Nucleus accumbens (tissue), 56 donors: ENCODE results near the gene NTHL1.
A peak's percentile ranks its signal among the peaks of the same experiment; 100 is the strongest.

Experiments used
- DNase-seq, 56 donors: peaks; one replicate each; lab custom pipeline; 2025; lab: John Stamatoyannopoulos, UW

The NTHL1 gene

GRCh38 chr16:2033057-2033908, 14.4 kb downstream of the NTHL1 start:
- DNase-seq: peak; percentile 39 to 98 (median 90)

GRCh38 chr16:2032285-2033056, 15.2 kb downstream of the NTHL1 start:
- peak in 41 of 56 donors; percentile 14 to 83 (median 43) for DNase-seq

- no peak for DNase-seq
Observed at GRCh38 chr16:2031081-2031577, 16.5 kb downstream of the NTHL1 start.

- DNase-seq: no peak
Observed at GRCh38 chr16:2030036-2030435, 17.6 kb downstream of the NTHL1 start.

GRCh38 chr16:2029350-2029749, 18.3 kb downstream of the NTHL1 start:
- DNase-seq: no peak

- no peak for DNase-seq
Observed at GRCh38 chr16:2028620-2029220, 18.9 kb downstream of the NTHL1 start.

GRCh38 chr16:2028146-2028545, 19.5 kb downstream of the NTHL1 start:
- DNase-seq: no peak

- DNase-seq: no peak
Observed at GRCh38 chr16:2027024-2028010, 20.3 kb downstream of the NTHL1 start.

GRCh38 chr16:2026461-2027023, 21.1 kb downstream of the NTHL1 start, which contains the start of gene NHERF2:
Gene NHERF2 (plus strand): TSS chr16:2026902. CDS start chr16:2027006, 104 bp downstream.
- DNase-seq: peak in 10 of 56 donors; percentile 4 to 58 (median 20)

GRCh38 chr16:2025878-2026460, 21.7 kb downstream of the NTHL1 start:
- no peak for DNase-seq

GRCh38 chr16:2025251-2025650, 22.4 kb downstream of the NTHL1 start:
- no peak for DNase-seq

- no peak for DNase-seq
Observed at GRCh38 chr16:2024032-2024420, 23.6 kb downstream of the NTHL1 start.

- peak in 55 of 56 donors; percentile 33 to 97 (median 83) for DNase-seq
Observed at GRCh38 chr16:2023092-2024031, 24.3 kb downstream of the NTHL1 start.

GRCh38 chr16:2022723-2023091, 24.9 kb downstream of the NTHL1 start:
- DNase-seq: no peak

- no peak for DNase-seq
Observed at GRCh38 chr16:2019921-2020831, 27.5 kb downstream of the NTHL1 start.

GRCh38 chr16:2019518-2019920, 28.1 kb downstream of the NTHL1 start, which contains the start of gene NPW:
Gene NPW (plus strand): TSS chr16:2019785.
- DNase-seq: no peak
